Keratinocyte (primary cell): ENCODE measurements around the gene EFNA1. TPM values are rescaled to one million over a fixed set of nuclear protein-coding genes. Genes with fewer than 3 reads are reported as not detected.

ENCODE experiments used
- DNase-seq: peaks from one replicate; pipeline ENCODE4 v3.0.0-alpha.2; 2011; ENCODE audit warnings: low read depth, missing footprints, low spot score
- FAIRE-seq: peaks from 2 replicates; lab custom pipeline; 2011; peaks lifted over from hg19 to GRCh38; lab: Jason Lieb, UNC
- H2AFZ ChIP-seq: 2 replicates; pipeline ENCODE4 v1.6.0; 2012; ENCODE audit warnings: low read length, control low read depth, inconsistent platforms; ENCODE audit not compliant: control insufficient read depth
- H3K27ac ChIP-seq: 2 replicates; pipeline ENCODE4 v1.5.1; 2011; ENCODE audit warnings: low read length; ENCODE audit not compliant: control insufficient read depth, insufficient read depth
- H3K27me3 ChIP-seq: 3 replicates; pipeline ENCODE4 v1.6.0; 2011; ENCODE audit warnings: low read length; ENCODE audit not compliant: control insufficient read depth, insufficient read depth; ENCODE audit errors: extremely low read depth
- H3K36me3 ChIP-seq, 2 experiments: 2 replicates in 1 of 2; 3 replicates in 1 of 2; pipeline ENCODE4 v1.5.1; 2011; ENCODE audit warnings: low read length in 2 of 2, mild to moderate bottlenecking in 1 of 2; ENCODE audit not compliant: control insufficient read depth in 2 of 2, insufficient read depth in 2 of 2; ENCODE audit errors: extremely low read depth in 1 of 2
- H3K4me1 ChIP-seq: 3 replicates; pipeline ENCODE4 v1.5.1; 2011; ENCODE audit warnings: low read length; ENCODE audit not compliant: control insufficient read depth, insufficient read depth; ENCODE audit errors: extremely low read depth
- H3K4me2 ChIP-seq: 3 replicates; pipeline ENCODE4 v1.6.0; 2011; ENCODE audit warnings: low read depth, low read length; ENCODE audit not compliant: control insufficient read depth, insufficient read depth; ENCODE audit errors: extremely low read depth
- H3K4me3 ChIP-seq, 3 experiments: fragments of 200-600 bp in 1 of 3; sonication (generic) in 1 of 3; 2 replicates in 2 of 3; 3 replicates in 1 of 3; pipeline ENCODE4 v1.5.1; 2011 to 2016; ENCODE audit warnings: low read length in 3 of 3, mild to moderate bottlenecking in 3 of 3, control low read depth in 2 of 3, inconsistent platforms in 1 of 3, low read depth in 1 of 3, mixed read lengths in 1 of 3, mixed run types in 1 of 3, moderate library complexity in 1 of 3; ENCODE audit not compliant: control insufficient read depth in 2 of 3, insufficient read depth in 2 of 3; ENCODE audit errors: extremely low read depth in 1 of 3
- H3K79me2 ChIP-seq: 2 replicates; pipeline ENCODE4 v1.6.0; 2012; ENCODE audit warnings: low read length; ENCODE audit not compliant: control insufficient read depth, insufficient read depth
- H3K9ac ChIP-seq: 3 replicates; pipeline ENCODE4 v1.6.0; 2011; ENCODE audit warnings: low read length; ENCODE audit not compliant: control insufficient read depth, insufficient read depth; ENCODE audit errors: extremely low read depth
- H3K9me1 ChIP-seq: 3 replicates; pipeline ENCODE4 v1.6.0; 2011; ENCODE audit warnings: low read length; ENCODE audit not compliant: control insufficient read depth, insufficient read depth; ENCODE audit errors: extremely low read depth
- H3K9me3 ChIP-seq: 2 replicates; pipeline ENCODE4 v1.5.1; 2012; ENCODE audit warnings: low read depth, low read length; ENCODE audit not compliant: control insufficient read depth
- H4K20me1 ChIP-seq: 3 replicates; pipeline ENCODE4 v1.6.0; 2011; ENCODE audit warnings: low read length; ENCODE audit not compliant: control insufficient read depth, insufficient read depth; ENCODE audit errors: extremely low read depth
- CTCF ChIP-seq, 3 experiments: IDR thresholded peaks in 1 of 3; conservative IDR thresholded peaks in 1 of 3; optimal IDR thresholded peaks in 1 of 3; 2 replicates in 2 of 3; 3 replicates in 1 of 3; pipeline versions ENCODE3 to v1.5.1; 2011; ENCODE audit warnings: low read length in 3 of 3, mild to moderate bottlenecking in 3 of 3, moderate library complexity in 2 of 3, control low read depth in 1 of 3, inconsistent platforms in 1 of 3; ENCODE audit not compliant: insufficient read depth in 2 of 3; ENCODE audit errors: extremely low read depth in 1 of 3
- EZH2 ChIP-seq: IDR thresholded peaks from one replicate; pipeline ENCODE4 v1.6.1; 2012; ENCODE audit warnings: inconsistent platforms, mild to moderate bottlenecking, low read length, moderate library complexity
- dilution Hi-C: fragments of 300-500 bp; cut with MboI; formaldehyde crosslinking; loops from one replicate; pipeline ENCODE4 v1.7.0; 2020; ENCODE audit warnings: low sequenced_read_pairs; ENCODE audit not compliant: extremely low pct_ligation_motif_present
- polyA plus RNA-seq, 5 experiments: library from polyadenylated mRNA; depleted of rRNA in 3 of 5; stranded (reverse) in 3 of 5; stranded (forward) in 1 of 5; unstranded in 1 of 5; fragments of >200 nt; gene quantifications; 1 replicate in 1 of 5; 2 replicates in 3 of 5; 3 replicates in 1 of 5; pipeline versions ENCODE4 v1.2.1 to v1.2.3, GENCODE V29; 2011 to 2012; ENCODE audit warnings: missing spikeins in 2 of 5, low read depth in 1 of 5, low replicate concordance in 1 of 5

EFNA1 gene
- polyA plus RNA-seq, 1 donor (not counting 4 experiments of a cell fraction or from before 2014, with no cell fraction given) = 77.5 TPM

- Histone ChIP-seq H3K9ac (no peak overlapping the region), H3K9me1 (no peaks in the 10 kb centered on the region), H3K27me3 (no peaks in the 10 kb centered on the region), H4K20me1 (no peaks in the 10 kb centered on the region), H3K9me3 (no peaks in the 10 kb centered on the region), H3K4me3 (no peak overlapping the region), H3K4me2 (no peak overlapping the region), H3K4me1 (peaks cover 1% of the 10 kb centered on the region), H3K79me2 (no peaks in the 10 kb centered on the region), H2AFZ (no peak overlapping the region), H3K36me3 (no peaks in the 10 kb centered on the region), H3K27ac (no peak overlapping the region)
- DNase-seq = no peak
- dilution Hi-C loops = no loop called here
- TF ChIP-seq EZH2 (no peak), CTCF (optimal IDR thresholded peaks at IDR 0.05 in 1 of 3, IDR thresholded peaks at IDR 0.05 in 1 of 3, conservative IDR thresholded peaks at IDR 0.05 in 1 of 3; ENCODE audit: extremely low read depth in 1 of 3, insufficient read depth in 2 of 3, low read length in 3 of 3) (no peak)
- FAIRE-seq = no peak
These were observed 28.3 kb upstream of the EFNA1 start for GRCh38 chr1:155099331-155099730.

GRCh38 chr1:155103325-155103724 is 24.4 kb upstream of the EFNA1 start:
- Histone ChIP-seq H2AFZ (no peak overlapping the region), H3K4me1 (no peaks in the 10 kb centered on the region)
- no peak for FAIRE-seq

More at GRCh38 chr1:155103325-155103724, 24.4 kb upstream of the EFNA1 start:
- no peak overlapping the region for H3K9ac ChIP-seq
- no peaks in the 10 kb centered on the region for H3K36me3 ChIP-seq
- no peaks in the 10 kb centered on the region for H3K27me3 ChIP-seq
- H3K79me2 ChIP-seq = no peaks in the 10 kb centered on the region
- no peak overlapping the region for H3K27ac ChIP-seq
- no peak for DNase-seq
- H4K20me1 ChIP-seq = no peaks in the 10 kb centered on the region
- H3K4me3 ChIP-seq = no peak overlapping the region
- H3K4me2 ChIP-seq = no peak overlapping the region
- no peaks in the 10 kb centered on the region for H3K9me3 ChIP-seq
- H3K9me1 ChIP-seq = no peaks in the 10 kb centered on the region
- TF ChIP-seq EZH2 (no peak), CTCF (optimal IDR thresholded peaks at IDR 0.05 in 1 of 3, IDR thresholded peaks at IDR 0.05 in 1 of 3, conservative IDR thresholded peaks at IDR 0.05 in 1 of 3; ENCODE audit: extremely low read depth in 1 of 3, insufficient read depth in 2 of 3, low read length in 3 of 3) (no peak)
- dilution Hi-C loops = no loop called here
